Suppressor macrophage treated with lipopolysaccharide for 1 hour (primary cell): Measurements from ENCODE around the gene THSD7A.

Source experiments
- DNase-seq, 3 donors: peaks; one replicate each; pipeline ENCODE4 v3.0.0-alpha.2; 2020 to 2022

The THSD7A gene

DNA sequence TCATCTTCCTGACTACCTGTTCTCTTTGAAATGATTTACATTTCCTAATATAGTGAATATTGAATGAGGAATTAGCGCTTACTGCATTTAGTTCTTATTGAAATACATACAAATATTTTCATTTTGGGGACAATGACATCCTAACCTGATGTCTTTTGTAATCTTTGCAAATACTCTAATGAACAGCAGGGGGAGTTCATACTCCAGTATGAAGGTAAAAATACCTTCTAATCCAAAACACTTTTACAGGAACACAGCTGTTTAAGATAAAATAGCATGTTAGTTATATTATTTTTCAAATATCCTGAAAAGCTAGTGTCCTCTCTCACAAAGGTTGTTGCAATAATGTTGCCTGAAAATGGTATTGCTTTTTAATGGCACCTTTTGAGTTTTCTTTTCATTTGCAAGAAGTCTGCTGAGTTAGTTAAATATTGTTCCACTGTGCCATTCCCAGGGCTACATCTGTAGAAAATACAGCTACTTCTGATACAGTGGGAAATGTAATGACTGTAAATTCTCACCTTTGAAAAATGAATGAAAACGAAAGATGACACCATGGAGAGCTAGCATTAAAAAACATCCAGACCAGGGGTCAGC, 458.4 kb downstream of the THSD7A start:
- DNase-seq: peak in 2 of 3 donors; percentile 7 to 14

DNA sequence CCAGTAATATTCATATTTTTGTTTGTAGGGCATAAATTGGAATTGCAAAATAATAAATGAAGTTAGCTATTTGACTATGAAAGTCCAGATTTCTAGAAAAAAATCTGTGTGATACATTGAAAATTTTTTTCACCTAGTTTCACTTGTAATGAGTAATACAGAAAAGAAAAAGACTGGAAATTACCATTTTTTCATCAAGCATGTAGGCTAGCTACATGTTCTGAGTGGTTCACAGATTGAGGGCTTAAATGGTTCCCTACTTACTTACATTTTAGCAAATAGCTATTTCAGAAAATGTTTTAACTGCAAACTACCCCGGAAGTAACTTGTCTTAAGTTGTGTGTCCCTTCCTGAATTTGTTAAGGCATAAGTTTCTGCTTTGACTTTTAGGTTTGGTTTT, 462.3 kb downstream of the THSD7A start:
- DNase-seq: no peak

DNA sequence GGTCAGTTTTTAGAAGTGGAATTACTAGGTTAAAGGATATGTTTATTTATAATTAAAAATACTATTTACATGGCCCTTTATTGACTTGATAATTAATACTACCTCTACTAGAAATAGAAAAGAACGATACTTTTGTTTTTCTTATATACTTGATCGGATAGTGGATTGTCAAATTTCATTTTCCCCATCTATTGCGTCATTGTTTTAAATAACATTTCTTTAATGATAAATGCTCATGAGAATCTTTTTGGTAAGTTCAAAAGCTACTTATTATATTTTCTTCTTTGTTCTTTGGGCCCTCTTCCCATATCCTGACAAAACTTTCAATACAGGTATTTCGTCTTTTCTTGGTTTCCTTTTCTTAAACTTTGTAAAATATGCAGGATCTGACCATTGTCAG, 465.9 kb downstream of the THSD7A start:
- DNase-seq: no peak

DNA sequence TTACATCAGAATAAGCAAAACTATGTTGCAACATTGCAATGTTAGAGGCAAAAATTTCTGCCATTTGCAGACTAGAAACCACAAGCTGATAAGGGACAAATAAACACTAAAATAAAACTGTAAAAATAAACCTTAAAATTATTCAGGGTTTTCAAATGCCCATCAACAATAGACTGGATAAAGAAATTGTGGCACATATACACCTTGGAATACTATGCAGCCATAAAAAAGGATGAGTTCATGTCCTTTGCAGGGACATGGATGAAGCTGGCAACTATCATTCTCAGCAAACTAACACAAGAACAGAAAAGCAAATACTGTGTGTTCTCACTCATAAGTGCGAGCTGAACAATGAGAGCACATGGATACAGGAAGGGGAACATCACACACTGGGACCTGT, 473.4 kb downstream of the THSD7A start:
- DNase-seq: no peak

DNA sequence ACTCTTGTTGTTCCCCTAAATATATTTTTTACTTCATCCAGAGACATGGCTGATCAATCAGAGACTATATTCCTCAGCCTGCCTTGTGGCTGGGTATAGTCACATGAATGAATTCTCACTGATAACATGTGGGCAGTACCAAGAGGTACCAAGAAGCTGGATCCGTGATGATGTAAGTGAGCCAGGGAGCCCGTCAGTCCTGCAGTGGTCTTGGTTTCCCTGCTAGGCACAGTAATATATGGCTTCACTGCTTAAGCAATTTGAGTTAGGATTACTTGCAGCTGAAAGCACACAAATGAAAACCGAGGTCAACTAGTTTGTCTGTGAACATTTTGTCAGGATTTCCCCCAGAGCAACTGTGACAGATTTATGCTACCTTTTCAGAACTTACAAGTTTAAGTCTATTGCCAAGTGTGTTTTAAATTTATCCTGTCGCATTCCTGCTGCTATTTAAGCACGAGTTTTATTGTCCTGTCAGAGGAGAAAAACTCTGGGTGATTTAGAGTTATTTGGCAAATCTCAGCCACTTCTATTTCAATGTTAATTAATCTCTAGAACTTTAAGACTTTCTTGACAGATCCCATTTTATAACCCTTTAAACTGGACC, 476.5 kb downstream of the THSD7A start:
- no peak for DNase-seq

DNA sequence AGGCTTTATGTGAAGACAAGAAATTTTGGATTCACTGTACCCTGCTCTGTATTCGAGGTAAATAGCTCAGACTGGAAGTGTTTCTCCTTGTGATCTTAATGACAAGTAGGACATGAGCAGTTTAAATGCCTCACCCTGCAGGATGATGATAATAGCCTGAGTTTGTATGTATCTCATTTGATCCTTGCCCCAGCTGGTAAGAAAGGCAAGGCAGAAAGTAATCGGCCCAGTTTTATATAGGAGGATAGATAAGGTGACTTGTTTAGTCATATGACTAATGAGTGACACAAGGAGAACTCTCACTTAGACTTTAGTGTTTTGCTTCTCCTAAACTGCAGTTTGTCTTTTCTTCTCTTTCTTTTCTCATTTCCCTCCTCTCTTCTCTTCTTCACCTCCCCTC, 485.7 kb downstream of the THSD7A start:
- no peak for DNase-seq

DNA sequence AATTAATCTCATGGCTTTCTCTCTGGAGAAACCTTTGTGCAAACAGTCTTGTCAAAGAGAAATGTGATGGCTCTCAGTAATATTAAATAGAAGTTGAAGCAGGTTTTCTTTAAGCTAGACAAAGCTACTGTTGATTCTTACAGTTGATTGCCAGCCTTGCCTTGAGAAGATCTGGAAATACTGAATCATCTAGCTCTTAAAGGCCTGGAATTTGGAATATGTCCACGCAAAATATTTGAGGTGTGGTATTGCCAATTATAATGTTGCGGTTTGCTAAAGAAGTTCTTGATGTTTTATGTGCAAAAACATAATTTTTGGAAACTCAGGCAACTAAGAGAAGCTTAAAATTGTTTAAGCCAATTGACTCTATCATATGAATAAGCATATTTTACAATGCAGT, 486.4 kb downstream of the THSD7A start:
- no peak for DNase-seq

DNA sequence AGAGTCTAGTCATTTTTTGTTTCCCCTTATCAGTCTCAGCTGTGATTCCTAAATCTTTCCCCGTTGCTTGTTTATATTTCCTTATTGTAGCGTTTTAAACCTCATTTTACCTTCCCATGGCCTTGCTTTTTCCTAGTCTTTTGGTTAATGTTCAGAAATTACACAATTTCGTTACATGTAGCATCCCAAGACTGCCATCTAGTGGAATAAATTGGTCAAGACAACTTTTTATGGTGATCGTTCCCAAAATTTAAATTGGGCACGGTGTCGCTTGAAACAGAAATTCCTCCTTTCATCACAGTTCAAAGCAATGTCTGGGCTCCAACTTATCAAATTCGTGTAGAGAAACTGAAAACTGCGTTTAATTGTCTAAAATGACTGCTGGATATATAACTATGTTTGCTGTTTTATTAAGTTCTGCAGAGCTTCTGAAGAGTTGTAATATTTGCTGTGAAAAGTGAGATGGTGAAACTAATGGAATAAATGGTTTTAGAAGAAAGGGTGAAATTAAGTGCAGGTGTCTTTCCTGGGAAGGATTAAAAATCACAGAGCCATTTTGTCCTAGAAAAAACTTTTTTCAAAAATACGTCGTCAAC, 488.1 kb downstream of the THSD7A start:
- DNase-seq: peak; percentile 62 to 80 (median 70)

DNA sequence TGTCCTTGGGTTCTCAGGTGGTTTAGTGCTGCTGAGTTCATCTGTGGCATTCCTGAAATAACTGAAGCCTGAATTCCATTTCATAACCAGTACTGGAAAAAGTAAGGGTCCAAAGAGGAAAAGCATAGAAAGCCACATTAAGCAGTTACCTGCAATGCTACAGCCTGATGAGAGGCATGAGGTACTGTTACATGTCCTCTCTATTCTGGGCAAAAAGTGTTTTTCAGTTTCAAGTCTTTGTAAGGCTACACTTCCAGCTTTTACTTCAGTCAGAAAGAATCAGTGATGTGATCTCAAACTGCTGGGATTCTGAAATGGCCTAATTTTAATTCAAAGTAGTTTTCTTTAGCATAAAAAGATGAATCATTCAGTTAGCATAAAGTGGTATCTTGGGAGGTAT, 488.9 kb downstream of the THSD7A start:
- no peak for DNase-seq

DNA sequence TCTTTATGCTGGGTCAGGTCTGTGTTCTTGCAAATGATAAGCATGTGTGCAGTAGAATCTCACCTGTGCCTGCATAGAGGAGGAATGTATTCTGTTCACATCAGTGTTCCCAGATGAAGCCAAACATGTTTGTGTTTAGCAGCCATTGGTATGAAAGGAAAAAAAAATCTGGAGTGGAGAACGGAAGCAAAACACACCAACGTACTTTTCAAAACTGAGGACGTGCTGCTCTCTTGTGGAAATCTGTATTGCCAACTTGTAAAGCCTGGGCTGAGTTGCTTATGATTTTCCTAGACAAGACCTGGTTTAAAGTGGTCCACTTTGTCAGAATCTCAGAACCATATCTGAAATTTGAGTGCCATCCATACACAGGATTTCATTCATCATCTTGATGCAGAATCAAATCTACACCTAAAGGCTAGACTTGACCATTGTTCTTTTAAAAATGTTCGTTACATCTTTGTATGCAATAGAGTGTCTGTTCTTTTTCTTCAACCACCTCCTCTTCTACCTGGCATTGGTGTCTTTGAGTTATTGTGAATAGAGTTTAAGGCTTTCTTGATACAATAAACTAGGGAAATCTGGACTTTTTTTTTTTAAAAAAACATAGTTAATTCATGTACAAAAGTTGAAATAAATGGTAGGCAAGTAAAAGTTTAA, 490.6 kb downstream of the THSD7A start:
- DNase-seq: peak in 2 of 3 donors; percentile 19 to 20

DNA sequence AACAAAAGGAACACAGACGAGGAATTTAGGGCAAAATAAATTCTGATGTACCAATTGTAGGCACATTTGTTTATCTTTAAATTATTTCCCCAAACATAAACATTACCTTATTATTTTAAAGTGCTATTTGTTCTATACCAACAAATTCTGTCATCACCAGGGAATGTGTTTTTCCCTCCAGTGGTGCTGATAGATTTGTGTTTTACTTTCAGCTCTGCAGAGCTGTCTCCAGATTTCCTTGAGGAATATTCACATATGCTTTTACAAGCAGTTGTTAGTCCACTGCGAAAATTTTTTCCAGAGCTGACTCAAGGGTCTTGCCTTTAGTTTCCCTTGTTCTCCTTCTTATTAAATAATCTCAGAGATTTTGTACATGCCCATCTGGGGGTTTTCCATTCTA, 495.6 kb downstream of the THSD7A start:
- no peak for DNase-seq

DNA sequence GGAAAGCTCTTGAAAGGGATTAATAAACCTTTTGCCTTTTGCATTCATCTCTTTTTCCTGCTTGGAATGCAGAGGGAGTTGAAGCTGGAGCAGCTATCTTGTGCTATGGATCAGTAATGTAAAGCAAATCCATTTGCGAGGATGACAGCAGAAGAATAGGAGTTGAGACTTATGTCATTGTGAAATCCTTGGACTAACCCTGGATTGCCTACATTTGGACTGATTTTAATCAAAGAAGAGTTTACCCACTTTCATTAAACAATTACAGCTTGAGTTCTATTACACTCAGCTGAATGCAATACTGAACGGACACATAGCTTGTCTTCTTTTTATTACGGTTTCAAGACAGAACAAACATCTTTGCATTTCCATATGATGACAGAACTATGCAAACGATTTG, 496.1 kb downstream of the THSD7A start:
- DNase-seq: no peak

DNA sequence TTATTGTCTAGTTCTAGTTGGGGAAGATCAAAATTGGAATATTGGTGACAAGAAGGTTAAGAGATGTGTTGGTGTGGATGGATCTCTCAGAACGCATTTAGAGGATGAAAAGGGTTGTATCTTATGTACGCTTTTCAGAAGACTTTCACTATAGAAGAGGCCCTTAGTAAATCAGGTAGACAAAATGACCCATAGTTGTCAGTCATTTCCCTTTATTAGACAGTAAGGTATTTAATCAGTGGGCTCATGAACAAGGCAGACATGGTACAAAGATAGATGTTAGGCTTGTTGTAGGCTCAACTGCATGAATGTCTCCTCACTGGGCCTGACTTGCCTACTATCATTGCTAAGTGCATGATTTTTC, 499.2 kb downstream of the THSD7A start:
- DNase-seq: no peak

DNA sequence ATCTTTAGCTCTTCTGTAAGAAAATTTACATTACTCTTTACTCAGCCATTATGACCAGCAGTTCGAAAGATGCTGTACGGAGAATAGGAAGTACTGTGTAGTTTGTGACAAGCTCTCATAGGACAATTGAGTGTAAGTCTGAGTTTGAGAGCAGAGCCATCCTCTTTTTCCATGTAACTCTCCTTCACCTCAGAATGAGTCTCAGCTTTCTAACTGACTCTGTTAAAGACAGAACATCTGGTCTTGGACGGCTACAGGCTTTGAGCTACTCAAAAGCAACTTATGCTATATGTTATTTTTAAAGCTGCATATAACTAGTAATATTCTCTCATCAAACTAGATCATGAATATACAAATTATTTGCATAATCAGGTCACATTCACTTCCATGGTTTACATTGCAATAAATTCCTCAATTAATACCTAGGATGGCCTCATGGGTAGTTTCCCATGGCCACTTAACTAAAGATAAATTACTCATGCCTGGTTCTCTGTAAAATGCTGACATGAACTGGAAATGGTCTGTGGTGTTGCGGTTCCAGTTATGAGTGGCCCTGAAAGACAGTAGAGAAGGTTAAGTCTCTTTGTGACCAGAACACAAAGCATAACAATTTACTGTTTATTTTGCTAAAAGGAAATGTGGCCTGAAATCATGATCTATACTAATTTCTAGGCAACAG, 499.7 kb downstream of the THSD7A start:
- DNase-seq: no peak

DNA sequence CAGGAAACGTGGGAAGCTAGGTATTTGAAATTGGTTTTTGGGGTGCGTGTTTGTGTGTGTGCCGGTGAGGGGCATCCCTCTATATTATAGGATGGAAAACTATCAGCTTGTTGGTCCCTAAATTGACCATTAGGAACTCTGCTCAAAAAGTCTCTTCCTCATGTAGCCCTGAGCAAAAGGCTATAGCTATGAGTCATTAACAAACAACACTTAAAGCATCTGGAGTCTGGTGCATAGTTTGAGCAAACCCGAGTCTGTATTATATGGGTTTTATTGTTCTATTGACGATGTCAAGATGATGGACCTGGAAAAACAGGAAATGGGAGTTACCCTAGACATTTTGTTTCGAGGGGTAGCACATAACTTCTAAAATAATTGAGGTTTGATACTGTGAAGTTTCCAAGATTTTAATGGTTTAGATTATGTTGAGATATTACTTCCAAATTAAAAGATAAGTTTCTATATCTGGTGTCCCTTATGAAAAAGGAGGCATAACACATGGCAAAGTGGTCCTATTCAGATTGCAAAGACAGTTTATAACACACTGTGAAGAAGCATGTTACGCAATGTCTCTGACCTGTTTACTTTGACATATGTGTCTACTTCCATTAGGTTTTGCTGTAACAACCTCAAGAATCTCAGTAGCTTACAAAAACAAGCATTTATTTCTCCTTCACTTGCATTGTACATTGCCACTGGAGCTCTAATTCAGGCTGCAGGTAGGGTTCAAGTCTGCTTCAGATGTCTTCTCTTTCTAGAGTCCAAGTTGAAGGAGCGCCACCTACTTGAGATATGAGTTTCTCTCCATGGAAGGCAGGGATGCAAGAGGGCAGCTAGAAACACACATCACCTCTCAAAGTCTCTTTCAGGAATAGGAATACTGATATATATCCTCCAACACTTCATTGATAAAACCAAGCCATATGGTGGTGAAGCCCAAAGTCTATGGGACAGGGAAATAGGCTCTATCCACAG, 500.6 kb downstream of the THSD7A start:
- DNase-seq: no peak

DNA sequence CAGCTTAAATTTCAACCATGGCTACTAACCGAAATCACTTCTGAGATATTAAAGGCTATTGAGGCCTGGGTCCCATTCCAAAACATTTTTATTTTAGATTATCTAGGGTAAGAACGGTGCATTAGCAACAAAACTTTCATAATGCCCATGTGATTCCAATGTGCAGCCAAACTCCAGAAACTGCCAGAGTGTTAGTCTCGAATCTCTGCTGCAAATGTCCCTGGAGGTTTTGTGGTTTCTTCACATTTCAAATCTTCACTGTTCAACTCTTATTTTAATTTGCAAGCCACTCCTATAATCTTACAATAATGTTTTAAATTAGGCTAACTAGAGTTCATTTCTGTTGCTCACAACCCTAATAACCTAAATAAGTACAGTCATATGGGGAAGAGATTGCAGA, 501.3 kb downstream of the THSD7A start:
- DNase-seq: no peak

DNA sequence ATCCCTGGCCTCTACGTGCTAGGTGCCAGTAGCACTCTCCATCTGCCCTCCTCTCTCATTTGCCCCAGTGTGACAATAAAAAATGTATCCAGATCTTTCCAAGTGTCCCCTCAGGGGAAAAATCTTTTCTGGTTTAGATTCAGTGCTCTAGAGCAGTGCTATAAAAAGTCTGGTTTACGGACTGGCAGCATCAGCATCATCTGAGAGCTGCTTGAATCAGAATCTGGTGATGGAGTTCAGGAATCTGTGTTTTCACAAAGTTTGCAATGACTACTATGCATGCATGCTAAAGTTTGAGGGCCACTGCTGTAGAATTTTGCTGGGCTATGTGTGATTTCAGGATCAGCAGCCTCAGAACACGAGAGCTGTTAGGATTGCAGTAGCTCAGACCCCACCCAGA, 501.8 kb downstream of the THSD7A start:
- no peak for DNase-seq

DNA sequence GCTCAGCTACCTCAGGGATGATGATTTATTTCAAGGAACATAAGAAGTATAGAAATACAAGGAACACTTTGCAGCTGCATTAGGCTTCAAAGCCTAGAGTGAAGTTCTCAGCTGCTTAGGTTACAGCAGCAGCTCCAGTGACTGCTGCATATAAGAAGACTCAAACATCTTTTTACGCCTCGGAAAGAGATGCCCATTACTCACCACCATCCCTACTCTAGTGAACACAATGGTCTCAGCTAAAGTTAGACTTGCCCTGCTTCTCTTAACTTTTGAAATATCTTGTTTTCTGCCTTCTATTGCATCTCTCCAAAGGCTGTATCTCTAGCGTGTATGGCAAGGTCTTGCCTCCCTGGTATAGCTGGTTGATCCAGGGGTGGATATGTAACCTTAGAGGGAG, 502.4 kb downstream of the THSD7A start:
- no peak for DNase-seq

DNA sequence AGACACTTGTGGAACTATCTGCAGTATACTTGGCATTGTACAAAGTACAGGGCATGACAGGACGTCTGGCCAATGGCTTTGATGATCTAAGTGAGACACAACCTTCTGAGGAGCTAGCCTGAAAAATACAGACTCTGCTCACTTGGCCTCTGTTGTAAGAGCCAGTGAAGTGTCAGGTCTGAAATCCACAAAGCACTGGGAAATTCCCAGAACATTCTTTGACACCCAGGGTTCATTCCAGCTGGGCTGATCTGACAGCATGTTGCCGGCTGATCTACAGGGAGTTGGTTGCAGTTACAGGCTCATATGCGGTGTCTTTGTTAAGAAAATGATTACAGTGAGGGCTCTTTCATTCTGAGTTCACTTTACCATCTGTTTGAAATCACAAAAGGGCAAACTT, 503.7 kb downstream of the THSD7A start:
- no peak for DNase-seq

DNA sequence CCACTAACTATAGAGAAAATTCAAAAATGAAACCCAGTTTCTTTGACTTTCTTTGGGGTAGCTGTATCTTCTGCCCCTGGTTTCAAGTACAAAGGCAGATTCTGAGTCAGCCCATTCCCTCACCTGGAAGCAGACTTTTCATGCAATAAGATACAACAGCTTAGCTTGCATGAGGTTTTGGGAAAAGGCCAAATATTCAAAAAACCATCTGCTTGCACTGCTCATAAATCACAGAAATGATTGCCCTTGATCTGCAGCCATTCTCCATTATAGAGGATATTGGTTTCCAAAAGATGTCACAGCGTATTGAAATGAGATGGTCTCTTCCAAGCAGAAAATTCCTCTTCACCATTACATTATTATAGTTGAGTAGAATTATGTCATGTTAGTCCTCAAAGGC, 504.4 kb downstream of the THSD7A start:
- no peak for DNase-seq
